ELR (cell line): ENCODE data around the gene CRY2.

ENCODE experiments used
- DNase-seq: peaks from one replicate; pipeline ENCODE4 v3.0.0-alpha.2; 2015; ENCODE audit warnings: low read depth

CRY2 gene

GRCh38 chr11:45930951-45931570 is 83.8 kb downstream of the CRY2 start:
- no peak for DNase-seq

GRCh38 chr11:45931739-45932138 is 84.5 kb downstream of the CRY2 start:
- DNase-seq, result no peak

- no peak for DNase-seq
These were observed 84.9 kb downstream of the CRY2 start for GRCh38 chr11:45932217-45932616.
